ENCODE results near the gene BCAP29. TPM values are rescaled to one million over a fixed set of nuclear protein-coding genes. Genes with fewer than 3 reads are reported as not detected.
"Not testable (repeated sequence)": the region's sequence is repeated elsewhere in the genome, so short reads cannot be mapped to it uniquely, and the experiment has no call there.

The BCAP29 gene
- total RNA-seq, 1 experiment from 2014 or later = 207 TPM

DNA sequence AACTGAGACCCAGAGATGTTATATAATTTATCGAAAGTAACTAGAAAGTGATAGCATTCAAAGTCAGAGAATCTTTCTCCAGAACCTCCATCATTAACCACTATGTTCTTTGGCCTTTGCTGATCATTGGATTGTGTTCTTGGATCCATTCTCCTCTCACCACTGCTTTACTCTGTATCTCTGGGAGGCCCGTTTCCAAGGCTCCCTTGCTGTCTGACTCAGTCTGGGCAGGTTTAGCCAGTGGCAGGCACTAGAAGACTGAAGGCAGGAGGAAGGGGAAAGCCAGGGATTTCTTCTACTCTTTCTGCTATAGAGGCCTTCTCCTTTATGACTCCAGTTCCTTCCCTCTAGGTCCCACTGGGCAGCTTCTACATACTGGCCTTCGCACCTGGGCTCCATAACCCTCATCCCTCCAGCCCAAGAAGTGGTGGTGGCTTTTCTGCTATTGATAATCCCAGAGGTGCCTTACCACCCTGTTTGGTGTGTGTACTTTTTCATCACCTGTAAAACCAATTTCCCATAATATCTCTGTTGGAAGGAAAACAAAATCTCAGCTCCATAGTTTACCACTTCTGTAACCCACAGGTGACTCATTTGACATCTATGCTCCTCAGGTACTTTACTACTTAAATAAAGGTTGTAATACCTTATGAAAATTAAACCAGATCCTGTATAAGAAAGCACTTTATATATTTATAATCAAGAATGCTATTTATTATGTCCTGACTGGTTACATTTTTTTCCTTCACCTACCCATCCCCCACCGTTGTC, 36.0 kb downstream of the BCAP29 start:
- DNase-seq (ENCODE audit: low read depth in 1 of 2, low spot score in 2 of 2) = no peak
- H3K9me3 ChIP-seq (replicated peaks) = no peaks in the 10 kb centered on the region
- H3K4me3 ChIP-seq = no peak overlapping the region

DNA sequence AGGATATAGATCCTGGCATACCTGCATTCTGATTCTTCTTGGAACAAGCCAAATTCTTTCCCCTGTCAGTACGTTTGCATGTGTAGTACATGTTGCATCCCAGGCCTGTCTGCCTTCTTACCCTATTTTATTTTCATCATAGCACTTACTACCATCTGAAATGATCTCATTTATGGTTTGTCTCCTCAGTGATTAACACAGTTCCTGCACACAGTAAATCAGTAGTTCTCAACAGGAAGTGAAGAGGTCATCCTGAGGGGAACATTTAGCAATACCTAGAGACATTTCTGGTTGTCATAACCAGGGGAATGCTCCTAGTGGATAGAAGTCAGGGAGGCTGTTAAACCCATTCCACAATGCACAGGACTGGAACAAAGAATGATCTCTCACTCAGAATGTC, 42.4 kb downstream of the BCAP29 start:
- Histone ChIP-seq H3K27me3 (replicated peaks) (no peaks in the 10 kb centered on the region), H3K9me3 (replicated peaks) (no peaks in the 10 kb centered on the region), H3K27ac (no peak overlapping the region), H3K4me1 (replicated peaks) (no peaks in the 10 kb centered on the region), H3K36me3 (peaks cover 14% of the 10 kb centered on the region), H3K4me3 (no peak overlapping the region)
- DNase-seq (ENCODE audit: low read depth in 1 of 2, low spot score in 2 of 2) = no peak

More for the DNA sequence above, 36.0 kb downstream of the BCAP29 start:
- Histone ChIP-seq H3K27ac (no peak overlapping the region), H3K27me3 (replicated peaks) (no peaks in the 10 kb centered on the region), H3K36me3 (peaks cover 30% of the 10 kb centered on the region), H3K4me1 (replicated peaks) (no peaks in the 10 kb centered on the region; the same call in 1 of the 2 replicates)

DNA sequence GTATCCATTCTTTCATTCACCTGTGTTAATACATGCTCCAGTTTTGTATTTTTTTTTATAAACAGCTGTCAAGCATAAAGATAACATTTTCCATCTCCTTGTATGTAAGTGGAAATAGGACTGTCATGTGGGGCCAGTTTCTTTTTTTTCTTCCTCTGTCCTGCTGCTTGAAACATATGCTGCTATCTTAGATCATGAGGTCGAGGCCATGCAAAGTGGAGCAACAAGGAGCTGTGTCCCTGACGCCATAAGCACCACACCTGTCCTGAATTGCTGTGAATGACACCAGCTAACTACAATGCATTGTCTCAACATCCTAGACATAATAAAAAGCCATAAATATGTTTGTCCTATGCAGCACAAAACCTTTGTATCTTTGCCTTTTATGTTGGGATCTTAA, 42.8 kb downstream of the BCAP29 start:
- DNase-seq (ENCODE audit: low read depth in 1 of 2, low spot score in 2 of 2) = no peak
- no peak overlapping the region for H3K4me3 ChIP-seq
- no peaks in the 10 kb centered on the region for H3K9me3 ChIP-seq (replicated peaks)
- peaks cover 14% of the 10 kb centered on the region for H3K36me3 ChIP-seq
- no peaks in the 10 kb centered on the region for H3K4me1 ChIP-seq (replicated peaks)
- H3K27me3 ChIP-seq (replicated peaks) = no peaks in the 10 kb centered on the region
- H3K27ac ChIP-seq = no peak overlapping the region

DNA sequence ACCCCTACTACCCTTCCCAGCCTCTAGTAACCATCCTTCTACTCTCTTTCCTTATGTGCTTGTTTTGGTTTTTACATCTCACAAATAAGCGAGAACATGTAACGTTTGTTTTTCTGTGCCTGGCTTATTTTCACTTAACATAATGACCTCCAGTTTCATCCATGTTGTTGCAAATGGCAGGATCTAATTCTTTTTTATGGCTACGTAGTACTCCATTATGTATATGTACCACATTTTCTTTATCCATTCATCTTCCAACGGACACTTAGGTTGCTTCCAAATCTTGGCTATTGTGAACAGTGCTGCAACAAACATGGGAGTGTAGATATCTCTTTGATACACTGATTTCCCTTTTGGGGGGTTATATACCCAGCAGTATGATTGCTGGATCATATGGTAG, 47.0 kb downstream of the BCAP29 start:
- Histone ChIP-seq H3K4me3 (no peak overlapping the region), H3K4me1 (replicated peaks) (no peaks in the 10 kb centered on the region), H3K27me3 (replicated peaks) (no peaks in the 10 kb centered on the region), H3K36me3 (peaks cover 8% of the 10 kb centered on the region; the same call in 1 of the 2 replicates), H3K9me3 (replicated peaks) (no peaks in the 10 kb centered on the region), H3K27ac (no peak overlapping the region)
- no peak for DNase-seq (ENCODE audit: low read depth in 1 of 2, low spot score in 2 of 2)

DNA sequence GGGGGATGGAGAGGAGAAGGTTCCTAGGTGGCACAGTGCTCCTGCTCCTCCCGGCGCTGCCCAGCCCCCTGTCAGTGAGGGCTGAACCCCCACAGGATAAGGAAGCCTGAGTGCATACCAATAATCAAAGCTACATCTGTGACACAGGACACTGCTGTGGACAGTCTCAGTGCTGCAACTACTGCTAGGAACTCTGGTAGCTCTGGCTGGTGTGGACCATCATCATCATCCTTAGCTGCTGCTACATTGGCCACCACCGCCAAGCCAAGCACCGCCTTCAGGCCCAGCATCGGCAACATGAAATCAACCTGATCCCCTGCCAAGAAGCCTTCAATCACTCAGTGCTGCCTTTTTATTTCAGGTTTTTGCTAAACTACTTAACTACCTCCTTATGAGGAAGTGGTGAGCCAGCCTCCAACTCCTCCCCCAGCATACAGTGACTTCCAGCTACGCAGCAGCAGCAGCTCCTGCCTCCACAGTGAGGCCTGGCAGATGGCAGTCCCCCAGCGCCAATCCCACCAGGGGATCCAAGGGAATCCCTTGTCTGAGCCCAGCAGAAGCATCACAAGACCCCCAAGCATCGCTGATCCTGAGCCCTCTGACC, 48.5 kb downstream of the BCAP29 start:
- H3K4me3 ChIP-seq = no peak overlapping the region
- DNase-seq (ENCODE audit: low read depth in 1 of 2, low spot score in 2 of 2) = no peak
- H3K27me3 ChIP-seq (replicated peaks) = no peaks in the 10 kb centered on the region
- H3K36me3 ChIP-seq = no peaks in the 10 kb centered on the region; the same call in 1 of the 2 replicates
- no peaks in the 10 kb centered on the region for H3K9me3 ChIP-seq (replicated peaks)
- no peaks in the 10 kb centered on the region for H3K4me1 ChIP-seq (replicated peaks)
- H3K27ac ChIP-seq = no peak overlapping the region

DNA sequence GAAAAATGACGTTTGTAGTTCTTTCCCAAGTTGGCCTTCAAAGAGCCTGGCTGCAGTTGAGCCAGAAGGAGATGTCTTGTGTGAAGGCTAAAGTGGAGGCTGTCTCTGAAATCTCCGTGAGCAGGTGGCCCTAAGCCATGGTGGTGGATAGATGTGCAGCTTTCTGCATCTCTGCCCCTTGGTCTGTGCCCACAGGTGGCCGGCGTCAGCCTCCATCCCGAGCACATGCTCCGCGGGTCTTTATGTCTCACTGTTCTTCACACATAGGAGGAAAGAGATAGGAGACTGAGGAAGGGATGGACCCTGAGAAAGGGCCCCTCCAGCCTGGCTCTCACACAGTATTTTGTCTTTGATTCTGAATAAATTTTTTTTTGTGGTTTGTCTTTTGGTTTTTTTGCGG, 50.3 kb downstream of the BCAP29 start:
- no peak overlapping the region for H3K4me3 ChIP-seq
- no peaks in the 10 kb centered on the region for H3K27me3 ChIP-seq (replicated peaks)
- no peaks in the 10 kb centered on the region for H3K36me3 ChIP-seq
- H3K9me3 ChIP-seq (replicated peaks) = no peaks in the 10 kb centered on the region
- H3K4me1 ChIP-seq (replicated peaks) = no peaks in the 10 kb centered on the region
- no peak overlapping the region for H3K27ac ChIP-seq
- no peak for DNase-seq (ENCODE audit: low read depth in 1 of 2, low spot score in 2 of 2)

DNA sequence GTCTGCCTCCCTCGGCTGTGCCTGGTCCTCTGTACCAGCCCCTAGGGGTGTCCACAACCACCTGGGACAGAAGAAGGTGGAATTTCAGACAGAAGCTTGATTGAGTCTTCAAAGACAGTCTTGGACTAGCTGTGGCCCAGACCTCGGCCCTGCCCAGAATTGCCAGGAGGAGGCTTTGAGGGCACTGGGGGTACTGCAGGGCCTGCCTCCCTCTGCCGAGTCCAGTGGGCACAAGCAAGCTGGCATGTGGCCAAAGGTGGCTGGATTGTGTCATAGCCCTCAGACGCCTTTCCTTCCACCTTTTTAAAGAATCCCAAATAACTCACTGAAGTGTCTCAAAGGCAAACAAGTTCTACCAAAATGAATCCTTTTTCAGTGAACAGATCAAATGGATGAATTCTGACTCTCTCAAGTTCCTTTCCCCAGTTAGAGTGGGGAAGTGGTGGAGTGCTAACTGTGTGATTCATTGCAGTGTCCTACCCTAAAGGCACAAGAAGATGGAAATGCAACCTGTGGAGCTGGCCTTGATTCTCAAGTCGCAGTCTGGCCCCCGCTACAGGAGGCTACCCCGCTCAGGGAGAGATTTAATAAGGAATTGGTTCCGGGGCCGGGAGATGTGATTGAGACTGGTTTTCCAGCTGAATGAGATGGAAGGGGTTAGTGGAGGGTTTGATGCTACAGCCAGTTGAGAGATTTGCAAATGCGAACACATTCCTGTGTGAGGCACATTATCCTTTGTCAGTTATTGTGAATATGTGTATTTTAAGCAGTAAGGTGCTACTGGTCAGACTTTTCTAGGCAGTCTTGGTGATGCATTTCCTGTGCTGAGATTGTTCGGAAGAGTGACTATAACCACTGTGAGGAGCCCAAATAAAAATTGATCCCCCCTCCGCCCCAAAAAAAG, 51.8 kb downstream of the BCAP29 start:
- no peaks in the 10 kb centered on the region for H3K27me3 ChIP-seq (replicated peaks)
- no peak for DNase-seq (ENCODE audit: low read depth in 1 of 2, low spot score in 2 of 2)
- no peaks in the 10 kb centered on the region for H3K36me3 ChIP-seq
- H3K9me3 ChIP-seq (replicated peaks) = no peaks in the 10 kb centered on the region
- H3K4me3 ChIP-seq = no peak overlapping the region
- H3K27ac ChIP-seq = no peak overlapping the region
- no peaks in the 10 kb centered on the region for H3K4me1 ChIP-seq (replicated peaks)

DNA sequence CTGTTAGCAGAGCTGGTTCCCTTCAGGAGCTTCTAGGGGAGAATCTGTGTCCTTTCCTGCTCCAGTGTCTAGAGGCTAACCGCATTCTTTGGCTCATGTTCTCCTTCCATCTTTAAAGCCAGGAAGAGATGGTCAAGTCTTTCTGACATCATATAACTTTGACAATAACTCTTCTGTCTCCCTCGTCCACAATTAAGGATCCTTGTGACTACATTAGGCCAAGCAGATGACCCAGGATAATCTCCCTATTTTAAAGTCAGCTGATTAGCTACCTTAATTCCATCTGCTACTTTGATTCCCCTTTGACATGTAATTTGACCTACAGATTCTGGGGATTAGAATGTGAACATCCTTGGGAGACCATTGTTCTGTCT, 52.4 kb downstream of the BCAP29 start:
- H3K36me3 ChIP-seq = no peaks in the 10 kb centered on the region
- no peaks in the 10 kb centered on the region for H3K9me3 ChIP-seq (replicated peaks)
- no peak overlapping the region for H3K27ac ChIP-seq
- H3K27me3 ChIP-seq (replicated peaks) = no peaks in the 10 kb centered on the region
- no peaks in the 10 kb centered on the region for H3K4me1 ChIP-seq (replicated peaks)
- H3K4me3 ChIP-seq = no peak overlapping the region
- DNase-seq (ENCODE audit: low read depth in 1 of 2, low spot score in 2 of 2) = no peak

DNA sequence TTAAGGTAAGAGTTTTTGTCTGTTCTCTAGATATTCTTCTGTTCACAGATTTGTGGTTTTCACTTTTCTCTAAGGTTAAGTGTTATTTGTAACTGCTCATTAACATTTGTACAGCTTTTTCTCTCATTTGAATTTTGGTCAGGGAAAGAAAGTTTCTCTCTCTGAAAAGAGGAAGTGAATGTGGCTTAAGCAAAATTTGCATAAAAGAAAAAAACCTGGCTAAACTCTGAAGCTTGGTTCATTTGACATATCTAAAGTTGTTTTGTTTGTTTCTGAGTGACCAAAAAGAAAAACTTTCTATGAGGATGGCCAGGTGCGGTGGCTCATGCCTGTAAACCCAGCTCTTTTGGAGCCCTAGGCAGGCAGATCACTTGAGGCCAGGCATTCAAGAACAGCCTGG, 58.5 kb downstream of the BCAP29 start:
- no peaks in the 10 kb centered on the region for H3K36me3 ChIP-seq
- no peaks in the 10 kb centered on the region for H3K9me3 ChIP-seq (replicated peaks)
- H3K27me3 ChIP-seq (replicated peaks) = no peaks in the 10 kb centered on the region
- H3K4me1 ChIP-seq (replicated peaks) = peaks cover 6% of the 10 kb centered on the region; the same call in 1 of the 2 replicates
- no peak for DNase-seq (ENCODE audit: low read depth in 1 of 2, low spot score in 2 of 2)
- no peak overlapping the region for H3K4me3 ChIP-seq
- no peak overlapping the region for H3K27ac ChIP-seq

DNA sequence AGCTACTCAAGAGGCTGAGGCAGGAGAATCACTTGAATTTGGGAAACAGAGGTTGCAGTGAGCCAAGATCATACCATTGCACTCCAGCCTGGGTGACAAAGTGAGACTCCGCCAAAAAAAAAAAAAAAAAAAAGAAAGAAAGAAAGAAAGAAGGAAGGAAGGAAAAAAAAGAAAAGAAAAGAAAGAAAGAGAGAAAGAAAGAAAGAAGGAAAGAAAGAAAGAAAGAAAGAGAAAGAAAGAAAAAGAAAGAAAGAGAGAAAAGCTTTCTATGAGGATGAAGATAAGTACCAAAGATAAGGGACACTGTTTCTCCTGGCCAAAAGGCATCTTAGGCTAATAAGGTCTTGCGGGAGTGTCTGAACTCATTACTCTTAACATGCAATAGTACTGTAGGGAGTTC, 59.0 kb downstream of the BCAP29 start:
- not testable (repeated sequence) for DNase-seq (ENCODE audit: low read depth in 1 of 2, low spot score in 2 of 2); H3K27me3 ChIP-seq (replicated peaks); H3K9me3 ChIP-seq (replicated peaks); H3K36me3 ChIP-seq; H3K4me3 ChIP-seq; H3K4me1 ChIP-seq (replicated peaks); H3K27ac ChIP-seq

DNA sequence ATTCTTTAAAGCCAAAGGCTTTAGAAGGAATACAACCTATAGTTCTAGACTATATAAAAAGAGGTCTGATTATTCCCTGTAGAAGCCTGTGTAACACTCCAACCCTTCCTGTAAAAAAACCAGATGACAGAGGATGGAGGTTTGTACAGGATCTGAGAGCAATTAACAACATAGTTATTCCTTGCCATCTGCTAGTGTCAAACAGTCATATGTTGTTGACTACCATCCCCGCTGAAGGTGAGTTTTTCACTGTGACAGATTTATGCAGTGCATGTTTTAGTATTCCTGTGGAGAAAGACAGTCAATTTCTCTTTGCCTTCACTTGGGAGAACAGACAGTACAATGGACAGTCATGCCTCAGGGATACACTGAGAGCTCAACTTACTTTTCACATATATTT, 61.6 kb downstream of the BCAP29 start:
- Histone ChIP-seq H3K4me3 (no peak overlapping the region), H3K27me3 (replicated peaks) (no peaks in the 10 kb centered on the region), H3K9me3 (replicated peaks) (no peaks in the 10 kb centered on the region), H3K4me1 (replicated peaks) (peaks cover 6% of the 10 kb centered on the region; the same call in 1 of the 2 replicates), H3K27ac (no peak overlapping the region), H3K36me3 (no peaks in the 10 kb centered on the region)
- DNase-seq (ENCODE audit: low read depth in 1 of 2, low spot score in 2 of 2) = no peak

DNA sequence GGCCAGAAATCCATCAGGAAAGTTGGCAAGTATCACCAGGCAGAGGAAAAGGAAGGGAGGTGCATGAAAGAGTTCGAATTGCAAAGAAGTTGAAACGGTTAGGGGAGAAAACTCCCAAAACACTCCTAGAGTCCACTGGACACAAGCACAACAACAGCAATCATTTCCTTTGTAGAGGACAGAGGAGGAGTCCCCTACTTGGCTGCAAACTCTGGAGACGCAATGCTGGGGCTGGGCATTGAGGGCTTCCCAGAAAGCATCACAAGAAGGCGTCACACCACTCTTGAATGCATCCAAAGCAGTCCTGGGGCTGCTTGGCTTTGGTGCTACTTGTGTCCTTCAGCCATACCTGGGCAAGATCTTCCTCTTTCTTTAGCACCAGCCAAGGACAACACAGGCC, 62.5 kb downstream of the BCAP29 start:
- Histone ChIP-seq H3K4me1 (replicated peaks) (peaks cover 6% of the 10 kb centered on the region; the same call in 1 of the 2 replicates), H3K27ac (no peak overlapping the region), H3K4me3 (no peak overlapping the region), H3K27me3 (replicated peaks) (no peaks in the 10 kb centered on the region), H3K36me3 (no peaks in the 10 kb centered on the region), H3K9me3 (replicated peaks) (no peaks in the 10 kb centered on the region)
- no peak for DNase-seq (ENCODE audit: low read depth in 1 of 2, low spot score in 2 of 2)

DNA sequence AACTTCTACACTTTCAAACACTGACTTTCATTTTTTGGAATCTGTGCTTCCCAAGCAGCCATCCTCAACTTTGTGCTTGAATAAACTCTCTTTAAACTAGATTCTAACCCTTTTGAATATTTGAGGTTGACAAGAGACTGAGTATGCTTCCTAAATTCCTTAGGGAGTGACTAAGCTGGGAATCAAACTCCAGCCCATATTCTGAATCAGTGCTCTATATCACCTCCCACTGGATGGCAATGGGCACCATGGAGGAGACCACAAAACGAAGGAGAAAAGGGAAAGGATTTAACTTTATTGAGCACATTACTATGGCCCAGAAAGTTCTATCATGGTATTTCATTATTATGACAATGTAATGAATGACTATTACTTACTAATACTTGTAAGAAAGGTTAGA, 63.4 kb downstream of the BCAP29 start:
- H3K27ac ChIP-seq = no peak overlapping the region
- no peaks in the 10 kb centered on the region for H3K36me3 ChIP-seq
- DNase-seq (ENCODE audit: low read depth in 1 of 2, low spot score in 2 of 2) = peak in 1 of 2 experiments; percentile 19
- H3K4me3 ChIP-seq = no peak overlapping the region
- H3K27me3 ChIP-seq (replicated peaks) = no peaks in the 10 kb centered on the region
- H3K9me3 ChIP-seq (replicated peaks) = no peaks in the 10 kb centered on the region
- H3K4me1 ChIP-seq (replicated peaks) = peaks cover 6% of the 10 kb centered on the region; the same call in 1 of the 2 replicates

DNA sequence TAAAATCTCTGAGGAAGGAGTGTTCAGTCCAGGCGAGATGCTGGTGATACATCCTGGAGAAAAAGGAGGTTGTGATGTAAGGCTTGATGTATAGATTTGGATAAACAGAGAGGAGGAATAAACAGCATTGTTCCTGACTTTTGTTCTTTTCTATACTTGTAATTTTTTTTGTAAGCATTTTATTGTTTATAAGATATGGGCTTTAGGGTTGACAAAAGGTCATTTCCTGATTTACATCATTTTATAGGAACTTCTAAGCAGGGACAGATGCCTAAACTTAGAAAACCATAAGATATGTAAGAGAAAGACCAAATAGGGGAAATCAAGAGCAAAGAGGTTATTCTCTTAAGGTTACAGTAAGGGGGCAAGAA, 63.9 kb downstream of the BCAP29 start:
- no peaks in the 10 kb centered on the region for H3K27me3 ChIP-seq (replicated peaks)
- H3K4me3 ChIP-seq = no peak overlapping the region
- H3K27ac ChIP-seq = no peak overlapping the region
- H3K36me3 ChIP-seq = no peaks in the 10 kb centered on the region
- DNase-seq (ENCODE audit: low read depth in 1 of 2, low spot score in 2 of 2) = no peak
- peaks cover 6% of the 10 kb centered on the region; the same call in 1 of the 2 replicates for H3K4me1 ChIP-seq (replicated peaks)
- H3K9me3 ChIP-seq (replicated peaks) = no peaks in the 10 kb centered on the region

Data from SJSA1 (cell line).